NB4 (cell line): Measurements from ENCODE around the gene OCIAD1.

Source experiments
- MYC ChIP-seq: IDR thresholded peaks from 2 replicates; pipeline ENCODE4 v1.6.1; 2011; ENCODE audit warnings: low read depth, low read length
- POLR2A ChIP-seq: IDR thresholded peaks from 2 replicates; pipeline ENCODE4 v1.6.1; 2011; ENCODE audit warnings: mild to moderate bottlenecking; ENCODE audit not compliant: insufficient read length; ENCODE audit errors: extremely low read depth
- TF ChIP-seq, protein P1 (sequence below): IDR thresholded peaks from one replicate; pipeline ENCODE4 v1.5.1; 2012; ENCODE audit warnings: low read depth, low read length
- TF ChIP-seq, protein P2 (sequence below): IDR thresholded peaks from 2 replicates; pipeline ENCODE4 v1.6.1; 2011; ENCODE audit warnings: low read depth, low read length

DNA sequence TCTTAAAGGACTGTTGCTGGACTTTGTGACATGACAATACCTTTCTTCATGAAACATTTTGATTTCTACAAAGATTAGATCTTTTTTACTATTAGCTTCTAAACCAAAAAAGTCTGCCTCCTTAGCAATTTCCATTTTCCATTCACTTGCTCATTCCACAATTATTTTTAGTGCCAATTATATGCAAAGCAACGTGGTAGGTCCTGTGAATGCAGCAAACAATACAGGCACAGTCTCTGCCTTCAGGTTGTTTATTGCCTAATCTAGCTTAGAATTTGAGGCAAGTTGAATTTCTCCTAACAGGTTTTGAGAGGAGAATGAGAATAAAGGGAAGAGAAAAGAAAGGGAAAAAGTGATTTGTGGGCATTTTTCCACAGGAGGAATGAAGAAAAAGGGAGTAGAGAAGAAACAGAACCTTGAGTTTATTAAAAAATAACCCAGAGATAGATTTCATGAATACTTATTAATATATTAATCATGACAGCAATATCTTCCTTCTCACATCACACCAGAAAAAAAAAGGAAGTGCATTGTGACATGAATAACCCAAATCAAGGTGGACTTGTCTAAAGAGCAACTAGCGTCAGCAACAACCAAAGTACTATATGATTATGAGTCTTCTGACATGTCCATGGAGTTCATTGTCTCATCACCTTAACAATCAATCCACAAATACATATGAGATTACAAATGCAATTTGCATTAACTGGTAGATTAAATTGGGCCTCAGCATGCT is 34.5 kb upstream of the OCIAD1 start:
- TF ChIP-seq, protein P1, sequence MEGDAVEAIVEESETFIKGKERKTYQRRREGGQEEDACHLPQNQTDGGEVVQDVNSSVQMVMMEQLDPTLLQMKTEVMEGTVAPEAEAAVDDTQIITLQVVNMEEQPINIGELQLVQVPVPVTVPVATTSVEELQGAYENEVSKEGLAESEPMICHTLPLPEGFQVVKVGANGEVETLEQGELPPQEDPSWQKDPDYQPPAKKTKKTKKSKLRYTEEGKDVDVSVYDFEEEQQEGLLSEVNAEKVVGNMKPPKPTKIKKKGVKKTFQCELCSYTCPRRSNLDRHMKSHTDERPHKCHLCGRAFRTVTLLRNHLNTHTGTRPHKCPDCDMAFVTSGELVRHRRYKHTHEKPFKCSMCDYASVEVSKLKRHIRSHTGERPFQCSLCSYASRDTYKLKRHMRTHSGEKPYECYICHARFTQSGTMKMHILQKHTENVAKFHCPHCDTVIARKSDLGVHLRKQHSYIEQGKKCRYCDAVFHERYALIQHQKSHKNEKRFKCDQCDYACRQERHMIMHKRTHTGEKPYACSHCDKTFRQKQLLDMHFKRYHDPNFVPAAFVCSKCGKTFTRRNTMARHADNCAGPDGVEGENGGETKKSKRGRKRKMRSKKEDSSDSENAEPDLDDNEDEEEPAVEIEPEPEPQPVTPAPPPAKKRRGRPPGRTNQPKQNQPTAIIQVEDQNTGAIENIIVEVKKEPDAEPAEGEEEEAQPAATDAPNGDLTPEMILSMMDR: no peak
- TF ChIP-seq, protein P2, sequence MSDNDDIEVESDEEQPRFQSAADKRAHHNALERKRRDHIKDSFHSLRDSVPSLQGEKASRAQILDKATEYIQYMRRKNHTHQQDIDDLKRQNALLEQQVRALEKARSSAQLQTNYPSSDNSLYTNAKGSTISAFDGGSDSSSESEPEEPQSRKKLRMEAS: no peak
- TF ChIP-seq POLR2A (no peak), MYC (no peak)
